Vagina (tissue), 2 donors: ENCODE data around the gene ARSI. TPM values are rescaled to one million over a fixed set of nuclear protein-coding genes. Genes with fewer than 3 reads are reported as not detected.

Experiments used
- DNase-seq, 2 donors: peaks; one replicate each; pipeline ENCODE4 v3.0.0-alpha.2; 2017; ENCODE audit errors: extremely low spot score in 2 of 2
- H3K27ac ChIP-seq: fragments of 200-600 bp; sonication (generic); one replicate; pipeline ENCODE4 v1.5.1; 2019
- H3K27me3 ChIP-seq: fragments of 200-600 bp; sonication (generic); one replicate; pipeline ENCODE4 v1.5.1; 2019
- H3K36me3 ChIP-seq, 2 donors: fragments of 200-600 bp; sonication (generic); one replicate each; pipeline ENCODE4 v1.5.1; 2017 to 2019
- H3K4me1 ChIP-seq: fragments of 200-600 bp; sonication (generic); one replicate; pipeline ENCODE4 v1.5.1; 2019
- H3K4me3 ChIP-seq, 2 donors: fragments of 200-600 bp; sonication (generic); 1 replicate in 1 of 2; 2 replicates in 1 of 2; pipeline ENCODE4 v1.5.1; 2016 to 2019
- H3K9me3 ChIP-seq: fragments of 200-600 bp; sonication (generic); one replicate; pipeline ENCODE4 v1.5.1; 2019
- CTCF ChIP-seq, 3 experiments: fragments of 450-650 bp in 2 of 3; fragments of 200-600 bp in 1 of 3; sonication (generic) in 1 of 3; IDR thresholded peaks; one replicate each; pipeline ENCODE4 v1.5.1; 2017 to 2019; ENCODE audit warnings: antibody characterized with exemption in 3 of 3, mild to moderate bottlenecking in 2 of 3, moderate library complexity in 2 of 3
- POLR2A ChIP-seq, 2 donors: fragments of 450-650 bp; IDR thresholded peaks; one replicate each; pipeline ENCODE4 v1.6.1; 2017; ENCODE audit warnings: antibody characterized with exemption in 2 of 2, mild to moderate bottlenecking in 2 of 2, moderate library complexity in 2 of 2
- POLR2AphosphoS5 ChIP-seq, 2 donors: sonication (generic); formaldehyde crosslinking; IDR thresholded peaks; one replicate each; pipeline ENCODE4 v1.9.0; 2017; ENCODE audit warnings: antibody characterized with exemption in 2 of 2, mild to moderate bottlenecking in 2 of 2, low read depth in 1 of 2; ENCODE audit not compliant: insufficient read depth in 1 of 2
- intact Hi-C: fragments of 100-400 bp; cut with DNase I; formaldehyde crosslinking; loops from one replicate; pipeline ENCODE4 v1.15.1; 2023
- total RNA-seq: library from RNA; depleted of rRNA; stranded (reverse); fragments of >200 nt; gene quantifications from one replicate; pipeline ENCODE4 v1.2.3, GENCODE V29; 2016

ARSI gene
- total RNA-seq, 1 donor from 2014 or later = 4.7 TPM

DNA sequence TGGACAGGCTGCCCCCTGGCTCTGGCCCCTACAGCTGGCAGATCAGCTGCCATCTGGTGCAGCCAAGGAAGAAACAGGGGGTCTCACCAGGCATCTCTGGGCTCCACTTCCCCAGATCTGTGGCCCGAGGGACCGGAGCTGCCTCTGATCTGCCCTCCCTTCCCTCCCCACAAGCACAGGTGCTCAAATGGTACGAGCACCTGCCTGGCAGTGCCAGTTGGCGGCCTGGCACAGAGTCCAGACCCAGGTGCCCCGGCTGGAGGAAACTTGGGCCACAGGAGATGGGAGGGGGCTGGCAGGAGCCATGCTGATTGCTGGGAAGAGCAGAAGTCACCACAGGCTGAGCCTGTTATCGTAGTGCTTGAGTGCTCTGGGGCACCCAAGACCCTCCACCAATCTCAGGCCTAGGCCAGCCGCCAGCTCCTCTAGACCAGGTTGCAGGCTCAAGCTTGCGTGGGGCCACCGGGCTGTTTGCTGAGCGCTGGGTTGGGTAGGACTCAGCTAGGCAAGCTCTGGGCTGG lies 8.1 kb downstream of the ARSI start:
- Histone ChIP-seq H3K27ac (peak overlapping the region; percentile 62), H3K4me1 (peaks cover 50% of the 10 kb centered on the region), H3K27me3 (no peaks in the 10 kb centered on the region), H3K9me3 (no peaks in the 10 kb centered on the region), H3K4me3 (no peak overlapping the region), H3K36me3 (no peaks in the 10 kb centered on the region)
- intact Hi-C loops = no loop called here
- TF ChIP-seq CTCF (IDR thresholded peaks at IDR 0.05) (no peak), POLR2AphosphoS5 (IDR thresholded peaks at IDR 0.05; ENCODE audit: insufficient read depth in 1 of 2, low read depth in 1 of 2) (no peak), POLR2A (IDR thresholded peaks at IDR 0.05) (no peak)
- no peak for DNase-seq

GRCh38 chr5:150293091-150293941 lies 9.4 kb downstream of the ARSI start:
- Histone ChIP-seq H3K4me1 (peaks cover 37% of the 10 kb centered on the region), H3K27me3 (no peaks in the 10 kb centered on the region), H3K4me3 (no peak overlapping the region), H3K27ac (no peak overlapping the region), H3K9me3 (no peaks in the 10 kb centered on the region), H3K36me3 (no peaks in the 10 kb centered on the region)
- TF ChIP-seq POLR2AphosphoS5 (IDR thresholded peaks at IDR 0.05; ENCODE audit: insufficient read depth in 1 of 2, low read depth in 1 of 2) (no peak), POLR2A (IDR thresholded peaks at IDR 0.05) (no peak)
- intact Hi-C loops = no loop called here
- DNase-seq = no peak

- no peaks in the 10 kb centered on the region for H3K27me3 ChIP-seq
- no peak overlapping the region for H3K27ac ChIP-seq
- no peak for DNase-seq
- H3K4me3 ChIP-seq = no peak overlapping the region
- peaks cover 32% of the 10 kb centered on the region for H3K4me1 ChIP-seq
- no peaks in the 10 kb centered on the region for H3K9me3 ChIP-seq
- H3K36me3 ChIP-seq = no peaks in the 10 kb centered on the region
- intact Hi-C loops = no loop called here
- TF ChIP-seq POLR2A (IDR thresholded peaks at IDR 0.05) = no peak
- no peak for TF ChIP-seq POLR2AphosphoS5 (IDR thresholded peaks at IDR 0.05; ENCODE audit: insufficient read depth in 1 of 2, low read depth in 1 of 2)
- no peak for TF ChIP-seq CTCF (IDR thresholded peaks at IDR 0.05)
Measured at GRCh38 chr5:150291388-150292385, 11.0 kb downstream of the ARSI start.

DNA sequence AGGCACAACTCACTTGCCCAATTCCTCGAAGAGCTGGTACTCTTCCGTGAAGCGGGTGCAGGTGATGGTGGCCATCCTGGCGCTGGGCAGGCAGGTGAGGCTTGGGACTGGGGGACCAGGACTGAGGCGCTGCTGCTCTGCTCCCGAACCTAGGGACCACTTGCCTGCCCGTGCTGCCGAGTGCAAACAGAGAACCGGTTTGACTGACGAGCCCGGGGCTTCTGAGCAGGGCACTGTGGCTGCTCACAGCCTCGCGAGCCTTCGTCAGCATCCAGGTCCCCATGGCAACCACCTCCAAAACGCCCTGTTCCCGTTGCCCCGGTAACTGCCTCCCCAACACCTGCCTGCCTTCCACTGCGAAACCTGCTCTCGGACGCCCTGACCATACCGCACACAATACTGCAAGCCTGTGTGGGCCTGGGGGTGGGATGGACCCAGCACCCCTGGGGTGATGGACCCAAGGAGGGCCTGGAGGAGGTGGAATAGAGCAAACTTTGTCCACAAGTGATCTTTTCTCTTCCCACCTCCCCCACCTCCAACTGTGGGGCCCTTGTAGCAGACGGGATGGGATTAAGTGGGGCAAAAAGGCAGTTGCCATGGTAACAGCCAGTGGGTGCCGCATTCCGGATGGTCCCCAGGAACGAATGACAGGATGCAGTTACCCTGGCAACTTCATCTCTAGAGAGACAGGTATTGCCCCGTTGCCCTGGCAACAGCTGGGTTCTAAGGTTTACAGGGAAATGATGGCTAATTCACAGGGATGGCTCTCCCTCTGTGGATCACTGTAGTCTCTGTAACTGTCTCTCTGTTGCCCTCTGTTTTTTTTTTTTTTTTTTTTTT lies 12.9 kb downstream of the ARSI start, which contains the start of gene CAMK2A:
Gene CAMK2A (minus strand): TSS at position 223 of the 840 bp plus-strand sequence. CDS start 148 bp downstream, at position 75.
- Histone ChIP-seq H3K9me3 (no peaks in the 10 kb centered on the region), H3K4me1 (peaks cover 13% of the 10 kb centered on the region), H3K27ac (no peak within 1 kb of the TSS), H3K36me3 (no peaks in the 10 kb centered on the region), H3K4me3 (no peak within 1 kb of the TSS), H3K27me3 (no peaks in the 10 kb centered on the region)
- intact Hi-C loops = no loop called here
- no peak for DNase-seq
- TF ChIP-seq POLR2A (IDR thresholded peaks at IDR 0.05) = no peak
- TF ChIP-seq POLR2AphosphoS5 (IDR thresholded peaks at IDR 0.05; ENCODE audit: insufficient read depth in 1 of 2, low read depth in 1 of 2) = no peak
- TF ChIP-seq CTCF (IDR thresholded peaks at IDR 0.05) = no peak
